GM19455 (cell line): ENCODE results near the gene PLXDC1.
A peak's percentile ranks its signal among the peaks of the same experiment; 100 is the strongest.

Source experiments
- ATAC-seq: cut with Tn5 transposase; IDR thresholded peaks from one replicate; pipeline ENCODE4 v1.9.1; 2021; ENCODE audit not compliant: unreplicated experiment

Gene PLXDC1

DNA sequence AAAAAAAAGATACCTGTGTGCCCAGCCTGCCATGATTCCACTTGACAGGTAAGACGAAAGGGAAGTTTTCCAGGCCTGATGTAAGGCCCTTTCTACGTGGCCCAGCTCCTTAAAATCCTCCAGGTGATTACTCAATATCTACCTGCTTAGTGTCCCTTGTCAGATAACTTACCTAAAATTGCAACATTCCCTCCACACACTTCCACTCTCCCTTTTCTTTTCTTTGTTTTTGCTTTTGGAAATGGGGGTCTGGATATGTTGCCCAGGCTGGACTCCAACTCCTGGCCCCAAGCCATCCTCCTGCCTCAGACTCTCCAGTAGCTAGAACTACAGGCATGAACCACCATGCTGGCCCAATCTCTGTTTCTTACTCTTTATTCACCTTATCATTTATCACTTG, 7.2 kb upstream of the PLXDC1 start:
- ATAC-seq, result no peak

GRCh38 chr17:39156491-39156890, 5.1 kb upstream of the PLXDC1 start:
- no peak for ATAC-seq

DNA sequence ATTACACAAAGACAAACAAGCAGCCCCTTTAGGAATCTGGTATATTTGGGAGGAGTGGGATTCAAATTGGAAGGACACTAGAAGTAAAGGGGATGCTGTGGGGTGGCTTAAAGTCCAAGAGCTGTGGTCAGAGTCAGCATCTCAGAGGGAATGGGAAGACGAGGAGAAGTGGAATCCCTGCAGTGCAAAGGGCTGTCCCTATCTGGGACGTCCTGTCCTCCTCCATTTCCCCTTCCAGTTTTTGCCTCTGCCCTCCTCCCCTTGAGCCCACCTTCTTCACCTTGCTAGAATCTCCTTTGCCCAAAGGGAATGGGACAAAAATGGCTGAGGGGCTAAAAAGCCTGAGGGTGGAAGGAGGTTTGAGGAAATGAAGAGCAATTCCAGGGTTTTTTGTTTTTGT, 4.2 kb upstream of the PLXDC1 start:
- no peak for ATAC-seq

DNA sequence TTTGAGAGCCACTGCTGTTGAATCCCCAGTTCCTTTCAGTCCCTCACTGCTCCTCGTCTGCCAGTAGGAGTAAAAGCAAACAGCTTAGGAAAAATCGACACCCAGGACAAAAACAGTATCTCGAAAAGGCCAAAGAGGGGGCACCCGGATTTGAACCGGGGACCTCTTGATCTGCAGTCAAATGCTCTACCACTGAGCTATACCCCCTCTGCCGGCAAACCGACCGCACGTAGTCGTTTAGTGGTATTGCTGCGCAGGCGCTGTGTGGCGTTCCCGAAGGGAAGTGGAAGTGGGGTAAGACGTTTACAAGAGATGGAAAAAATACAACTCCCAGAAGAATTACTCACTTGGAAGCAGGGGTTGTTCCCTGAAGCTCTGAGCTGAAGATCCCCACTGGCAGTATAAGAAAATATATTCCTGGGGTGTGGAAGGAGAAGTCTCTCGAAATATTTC, 2.2 kb upstream of the PLXDC1 start:
- ATAC-seq, result peak; percentile 40

DNA sequence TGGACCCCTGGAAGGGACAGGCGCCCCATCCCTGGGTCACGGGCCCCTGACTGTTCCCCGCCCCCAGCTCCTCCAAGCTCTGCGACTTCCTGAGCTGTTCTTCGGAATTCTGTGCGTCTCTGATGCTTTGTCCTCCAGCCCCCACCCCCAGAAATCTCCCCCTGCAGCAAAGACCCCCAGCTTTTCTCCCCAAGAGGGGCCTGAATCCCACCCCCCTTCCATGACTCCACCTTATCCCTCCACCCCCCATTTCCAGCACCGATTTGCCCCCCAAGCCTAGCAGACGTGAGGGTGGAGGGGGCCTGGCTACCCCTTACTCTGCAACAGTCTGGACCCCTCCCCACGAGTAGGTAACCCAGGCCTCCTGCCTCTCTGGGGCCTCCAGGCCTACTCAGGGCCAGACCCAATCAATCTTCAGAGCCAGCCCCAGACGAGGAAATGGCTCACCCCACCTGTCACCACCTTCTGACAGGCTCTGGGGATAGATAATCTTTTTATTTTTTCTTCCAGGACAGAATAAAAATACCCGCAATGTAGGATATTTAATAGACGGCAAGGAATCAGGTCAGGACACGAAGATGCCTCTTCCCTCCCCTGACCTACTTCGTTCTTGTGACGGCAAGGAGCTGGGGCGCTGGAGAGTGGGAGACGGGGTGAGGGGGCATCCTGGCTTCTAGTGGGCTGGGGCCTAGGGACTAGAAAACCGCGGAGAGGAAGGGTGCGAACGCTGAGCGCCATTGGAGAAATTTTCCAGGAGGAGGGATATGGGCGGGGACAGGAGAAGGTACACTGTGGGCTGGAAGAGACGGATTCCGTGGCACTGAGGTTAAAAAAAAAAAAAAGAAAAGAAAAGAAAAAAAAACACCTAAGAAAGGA, 744 bp upstream of the PLXDC1 start:
- no peak for ATAC-seq

DNA sequence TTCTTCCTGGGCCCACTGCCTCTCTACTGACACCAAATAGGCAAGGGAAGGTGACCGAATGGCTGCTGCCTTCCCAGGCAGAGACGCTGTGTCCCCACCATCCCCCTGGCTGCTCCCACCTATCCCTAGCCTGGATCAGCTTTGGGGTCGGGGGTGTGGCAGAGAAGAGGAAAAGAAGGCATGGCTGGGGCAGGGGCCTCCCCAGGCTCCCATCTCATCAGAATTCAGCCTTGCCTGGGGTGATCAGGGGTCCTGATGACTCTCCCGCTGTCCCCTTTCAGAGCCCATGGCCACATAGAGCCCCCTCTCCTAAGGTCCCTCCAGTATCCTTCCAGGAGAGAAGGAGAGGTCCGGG, 665 bp downstream of the PLXDC1 start:
- no peak for ATAC-seq

DNA sequence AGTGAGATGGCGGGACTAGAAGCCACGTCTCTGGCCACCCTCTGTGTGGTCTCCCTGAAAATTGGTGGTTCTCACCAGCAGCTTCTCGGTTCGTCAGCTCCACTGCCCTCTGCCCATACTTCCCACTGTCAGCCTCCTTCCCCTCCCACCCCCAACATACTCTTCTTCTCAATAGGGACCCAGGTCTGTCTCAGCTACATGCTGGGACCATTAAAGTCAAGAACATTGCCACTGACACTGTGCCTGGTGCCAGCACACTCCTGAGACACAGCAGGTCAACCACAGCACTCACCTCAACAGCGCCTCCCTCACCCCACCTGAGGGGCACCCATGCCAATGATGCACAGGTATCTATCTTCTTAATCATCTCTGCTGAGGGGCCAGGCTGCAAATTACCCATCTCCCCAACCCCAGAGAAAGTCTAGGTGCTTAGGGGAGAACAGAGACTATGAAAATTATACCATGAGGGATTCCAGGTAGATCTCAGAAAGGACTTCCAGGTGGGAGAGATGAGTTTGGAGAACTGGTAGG, 1.3 kb downstream of the PLXDC1 start:
- no peak for ATAC-seq

- ATAC-seq, result no peak
Observed at GRCh38 chr17:39147221-39148185, 3.9 kb downstream of the PLXDC1 start.

DNA sequence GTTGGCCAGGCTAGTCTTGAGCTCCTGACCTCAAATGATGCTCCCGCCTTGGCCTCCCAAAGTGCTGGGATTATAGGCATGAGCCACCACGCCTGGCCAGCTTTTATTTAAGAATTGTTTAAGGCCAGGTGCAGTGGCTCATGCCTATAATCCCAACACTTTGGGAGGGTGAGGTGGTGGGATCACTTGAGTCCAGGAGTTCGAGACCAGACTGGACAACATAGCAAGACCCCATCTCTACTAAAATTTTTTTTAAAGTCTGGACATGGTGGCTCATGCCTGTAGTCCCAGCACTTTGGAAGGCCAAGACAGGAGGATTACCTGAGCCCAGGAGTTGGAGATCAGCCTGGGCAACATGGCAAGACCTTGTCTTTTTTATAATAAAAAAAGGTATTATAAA, 5.2 kb downstream of the PLXDC1 start:
- ATAC-seq, result no peak

GRCh38 chr17:39145143-39145542, 6.3 kb downstream of the PLXDC1 start:
- ATAC-seq, result no peak

DNA sequence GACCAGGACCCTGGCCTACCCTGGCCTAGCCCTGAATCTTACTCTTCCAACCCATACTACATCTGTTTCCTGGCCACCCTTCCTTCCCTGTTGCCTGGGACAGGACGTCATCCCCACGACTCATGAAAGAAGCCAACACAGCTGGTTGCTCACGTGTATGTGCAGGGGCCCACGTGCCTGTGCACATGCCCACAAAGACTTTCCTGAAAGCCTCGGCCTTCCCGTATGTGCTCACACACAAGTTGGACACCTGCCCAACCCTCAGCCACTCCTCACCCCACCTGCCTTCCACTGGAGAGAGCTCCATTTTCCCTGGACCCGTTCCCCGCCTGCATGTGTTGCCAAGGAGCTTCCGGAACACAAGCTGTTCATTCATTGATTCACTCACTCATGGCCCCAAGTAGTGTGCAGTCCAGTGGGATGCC, 7.0 kb downstream of the PLXDC1 start:
- no peak for ATAC-seq

DNA sequence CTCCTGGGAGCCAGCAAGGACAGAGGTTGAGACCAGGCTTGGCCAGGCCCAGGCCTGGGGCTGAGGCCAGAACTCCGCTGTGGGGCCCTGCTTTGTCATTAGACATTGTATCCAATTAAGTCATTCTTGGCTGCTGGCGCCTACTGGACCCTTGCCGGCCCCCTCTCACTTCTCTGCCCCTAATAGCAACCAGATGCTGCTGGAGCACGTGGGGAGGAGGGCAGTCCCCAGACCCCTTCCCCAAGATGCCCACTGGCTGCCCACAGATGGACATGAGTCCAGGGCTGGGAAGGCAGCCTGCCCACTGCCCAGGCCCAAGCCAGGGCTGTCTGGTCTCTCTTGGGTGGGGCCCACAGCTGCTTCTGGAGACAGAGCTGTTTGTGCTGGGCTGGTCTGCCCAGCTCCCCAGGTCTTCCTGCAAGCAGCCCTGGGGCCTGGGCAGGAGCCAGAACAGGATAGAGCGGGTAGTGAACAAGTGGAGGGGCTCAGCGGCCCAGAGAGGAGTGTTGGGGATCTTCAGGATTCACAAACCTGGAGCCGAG, 7.8 kb downstream of the PLXDC1 start:
- ATAC-seq, result no peak

GRCh38 chr17:39141915-39142664, 9.3 kb downstream of the PLXDC1 start:
- ATAC-seq, result no peak

- no peak for ATAC-seq
Observed at GRCh38 chr17:39141294-39141693, 10.1 kb downstream of the PLXDC1 start.

- no peak for ATAC-seq
Observed at GRCh38 chr17:39139561-39139960, 11.9 kb downstream of the PLXDC1 start.

DNA sequence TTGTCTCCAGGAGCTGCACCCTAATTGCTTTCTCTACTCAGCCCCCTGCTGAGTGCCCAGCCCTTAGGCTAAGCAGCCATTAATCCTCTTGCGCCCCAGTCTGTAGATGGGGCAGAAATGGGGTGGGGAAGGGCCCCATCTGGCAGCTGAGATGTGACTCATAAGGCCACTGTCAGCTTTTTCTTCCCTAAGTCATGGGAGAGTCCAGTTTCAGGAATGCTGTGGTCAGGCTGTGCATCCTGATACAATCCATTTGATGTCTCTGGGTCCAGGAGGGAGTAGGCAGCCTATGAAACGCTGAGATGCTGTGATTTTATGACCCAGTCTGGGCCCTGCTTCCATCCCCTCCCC, 12.3 kb downstream of the PLXDC1 start:
- ATAC-seq, result no peak

DNA sequence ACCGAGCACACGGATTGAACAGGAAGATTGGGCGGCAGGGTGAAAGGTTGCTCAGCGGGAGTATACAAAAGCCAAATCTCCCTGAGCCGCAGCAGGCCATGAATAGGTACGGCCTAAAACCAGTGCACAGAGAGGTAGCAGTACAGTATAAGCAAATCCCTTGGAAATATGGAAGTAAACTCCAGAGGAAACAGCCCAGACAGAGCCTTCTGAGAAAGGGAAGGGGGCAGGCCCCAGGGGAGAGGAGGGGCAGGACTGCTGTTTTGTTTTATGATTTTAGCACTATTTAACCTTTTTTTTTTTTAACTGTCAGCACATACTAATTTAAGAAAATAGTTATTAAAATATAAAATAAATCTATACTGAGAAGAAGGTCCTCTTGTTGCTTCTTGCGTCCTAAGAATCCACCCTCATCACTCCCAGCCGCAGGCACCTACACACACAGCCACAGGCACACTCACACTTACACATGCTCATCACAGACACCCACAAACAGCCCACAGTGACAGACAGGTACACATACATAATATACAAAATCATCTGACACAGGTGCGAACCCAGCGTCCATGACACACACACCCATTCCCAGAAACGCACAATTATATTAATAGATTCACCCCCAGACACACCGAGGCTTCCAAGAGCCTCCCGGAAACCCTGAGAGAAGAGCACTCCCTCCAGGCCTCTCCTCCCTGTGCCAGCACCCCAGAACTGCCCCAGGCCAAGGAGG, 12.8 kb downstream of the PLXDC1 start:
- ATAC-seq, result no peak

- no peak for ATAC-seq
Observed at GRCh38 chr17:39134878-39135277, 16.6 kb downstream of the PLXDC1 start.

DNA sequence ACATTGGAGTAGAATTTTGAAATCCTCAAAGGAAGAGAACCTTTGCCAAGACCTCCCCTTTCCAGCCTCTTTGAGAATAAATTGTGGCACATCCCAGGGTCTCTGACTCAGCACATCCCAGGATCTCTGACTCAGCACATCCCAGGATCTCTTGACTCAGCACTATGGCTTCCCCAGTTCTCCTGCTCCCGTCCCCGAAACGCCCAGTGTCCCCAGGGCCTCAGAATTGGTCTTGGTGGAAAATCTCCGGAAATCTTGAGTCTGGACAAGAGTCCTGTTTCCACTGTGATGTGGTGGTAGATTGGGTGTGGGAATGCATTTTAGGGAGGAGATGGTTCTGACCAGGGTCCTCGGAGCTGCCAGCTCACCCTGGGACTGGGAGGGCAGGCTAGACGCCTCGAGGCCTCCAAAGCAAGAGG, 19.2 kb downstream of the PLXDC1 start:
- no peak for ATAC-seq

DNA sequence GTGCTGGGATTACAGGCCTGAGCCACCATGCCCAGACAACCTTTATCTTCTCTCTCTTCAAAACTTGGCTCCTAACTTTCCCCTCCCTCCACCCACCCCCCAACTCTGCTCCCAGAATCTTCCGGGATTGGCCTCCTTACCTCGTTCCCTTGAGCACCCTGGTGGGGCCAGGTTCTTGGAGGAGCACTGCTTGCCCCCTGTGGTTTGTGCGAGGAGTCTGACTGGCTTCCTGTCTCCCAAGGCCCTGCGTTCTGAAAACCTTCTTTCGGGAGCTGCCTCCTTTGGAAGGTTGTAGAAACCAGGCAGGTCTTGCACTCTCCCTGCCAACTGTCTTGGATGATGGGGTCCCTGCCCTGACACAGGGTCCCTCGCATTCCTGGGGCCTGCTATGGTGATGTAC, 19.8 kb downstream of the PLXDC1 start:
- no peak for ATAC-seq
